Measurements from ENCODE around the gene ZNF775.

GRCh38 chr7:150410131-150410530 lies 31.0 kb downstream of the ZNF775 start:
- TF ChIP-seq CTCF (IDR thresholded peaks at IDR 0.05) (no peak), POLR2A (IDR thresholded peaks at IDR 0.05) (no peak)

Data from right lobe of liver (tissue), 4 donors.